Esophagus squamous epithelium (tissue), 5 donors: ENCODE data around the gene KRT80. TPM values are rescaled to one million over a fixed set of nuclear protein-coding genes. Genes with fewer than 3 reads are reported as not detected.
"Not testable (repeated sequence)": the region's sequence is repeated elsewhere in the genome, so short reads cannot be mapped to it uniquely, and the experiment has no call there.

ENCODE experiments used
- DNase-seq: peaks from one replicate; lab custom pipeline; 2025; lab: John Stamatoyannopoulos, UW
- H3K27ac ChIP-seq, 4 donors: fragments of 200-600 bp; sonication (generic); one replicate each; pipeline ENCODE4 v1.5.1; 2016 to 2019; ENCODE audit warnings: mild to moderate bottlenecking in 1 of 4
- H3K27me3 ChIP-seq, 4 donors: fragments of 200-600 bp; sonication (generic); 1 replicate in 3 of 4; 2 replicates in 1 of 4; pipeline versions ENCODE4 v1.5.1 to v1.6.0; 2017 to 2021; ENCODE audit warnings: antibody characterized with exemption in 1 of 4
- H3K36me3 ChIP-seq, 3 donors: fragments of 200-600 bp; sonication (generic); one replicate each; pipeline ENCODE4 v1.5.1; 2016 to 2019
- H3K4me1 ChIP-seq, 3 donors: fragments of 200-600 bp; sonication (generic); one replicate each; pipeline ENCODE4 v1.5.1; 2017 to 2019
- H3K4me3 ChIP-seq, 4 donors: fragments of 200-600 bp; sonication (generic); 1 replicate in 3 of 4; 2 replicates in 1 of 4; pipeline ENCODE4 v1.5.1; 2016 to 2019; ENCODE audit warnings: mild to moderate bottlenecking in 2 of 4, moderate library complexity in 1 of 4
- H3K9me3 ChIP-seq, 3 donors: fragments of 200-600 bp; sonication (generic); one replicate each; pipeline ENCODE4 v1.5.1; 2016 to 2019
- POLR2A ChIP-seq, 4 donors: fragments of 450-650 bp; IDR thresholded peaks; one replicate each; pipeline ENCODE4 v1.6.1; 2017; ENCODE audit warnings: antibody characterized with exemption in 4 of 4, mild to moderate bottlenecking in 4 of 4, moderate library complexity in 3 of 4
- WGBS, 2 donors: methylation state at CpG; one replicate each; pipeline ENCODE4 v1.1.5; 2018; 5-methylcytosine and 5-hydroxymethylcytosine counted together
- intact Hi-C: fragments of 100-400 bp; cut with DNase I; formaldehyde crosslinking; loops from one replicate; pipeline ENCODE4 v1.15.0; 2022
- total RNA-seq, 4 donors: library from RNA; depleted of rRNA; stranded (reverse); fragments of >200 nt; gene quantifications; one replicate each; pipeline ENCODE4 v1.1.0, GENCODE V29; 2016
- TF ChIP-seq, protein P1 (sequence below), 6 experiments: fragments of 450-650 bp in 4 of 6; fragments of 200-600 bp in 2 of 6; sonication (generic) in 2 of 6; IDR thresholded peaks; one replicate each; pipeline ENCODE4 v1.5.1; 2016 to 2019; ENCODE audit warnings: antibody characterized with exemption in 6 of 6, mild to moderate bottlenecking in 4 of 6, moderate library complexity in 4 of 6
- donor health status: DM: yes; HTN: yes; CAD: no.

KRT80 gene
- 10 to 100 TPM; 11.4 to 39.6 (median 16.5) TPM for total RNA-seq

DNA sequence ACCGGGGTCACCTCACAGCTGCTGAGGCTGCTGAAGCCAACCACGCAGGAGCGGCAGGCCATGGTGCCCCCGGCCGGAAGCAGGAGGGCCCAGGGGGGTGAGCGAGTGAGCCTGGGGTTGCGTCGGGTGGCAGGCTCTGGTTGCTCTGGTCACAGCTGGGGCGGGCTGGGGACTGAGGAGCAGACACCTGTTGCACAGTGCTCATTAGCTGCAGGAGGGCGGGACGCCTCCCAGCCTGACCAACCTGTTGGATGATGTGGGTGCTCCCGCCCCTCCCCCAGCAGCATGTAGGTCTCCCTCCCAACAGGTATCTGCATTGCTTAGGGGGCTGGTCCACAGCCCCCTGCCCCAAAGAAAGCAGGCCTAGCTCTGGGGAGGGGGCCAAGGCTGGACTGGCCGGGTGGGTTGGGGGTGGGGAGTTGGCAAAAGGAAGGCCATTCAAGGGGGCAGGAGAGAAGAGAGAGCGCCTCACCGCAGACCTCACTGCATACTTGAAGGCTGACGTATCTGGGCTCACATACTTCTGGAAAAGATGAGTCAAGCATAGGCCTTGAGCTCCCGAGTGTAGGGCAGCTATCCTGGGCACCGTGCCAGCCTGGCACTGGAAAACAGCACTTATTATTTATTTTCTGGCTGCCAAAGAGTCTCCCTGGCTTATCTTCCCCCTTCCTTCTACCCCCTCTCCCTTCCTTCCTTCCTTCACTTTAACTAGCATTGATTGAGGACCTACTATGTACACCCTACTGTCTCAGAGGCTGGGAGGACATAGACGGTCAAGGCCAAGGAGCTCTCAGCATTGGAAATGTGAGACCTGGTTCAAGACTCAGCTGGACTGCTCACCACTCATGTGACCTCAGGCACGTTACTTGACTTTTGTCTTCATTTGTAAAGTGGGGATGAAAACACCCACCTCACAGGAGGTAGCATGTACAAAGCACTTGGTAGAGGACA lies at the start of gene KRT80:
Gene KRT80, minus strand, starts transcription at position 174 of the 951 bp plus-strand sequence. Its CDS starts 112 bp downstream, at position 62.
- peak within 1 kb of the TSS; percentile 30 to 48 (median 42) for H3K4me3 ChIP-seq
- 10 to 19% methylated on average over 6 to 9 of the region's 20 CpGs for WGBS, 2 donors
- peaks cover 25 to 81% (median 37%) of the 10 kb centered on the region in 3 donors for H3K4me1 ChIP-seq
- peak in 2 of 4 donors; percentile 25 to 33 for TF ChIP-seq POLR2A (IDR thresholded peaks at IDR 0.05)
- TF ChIP-seq, protein P1, sequence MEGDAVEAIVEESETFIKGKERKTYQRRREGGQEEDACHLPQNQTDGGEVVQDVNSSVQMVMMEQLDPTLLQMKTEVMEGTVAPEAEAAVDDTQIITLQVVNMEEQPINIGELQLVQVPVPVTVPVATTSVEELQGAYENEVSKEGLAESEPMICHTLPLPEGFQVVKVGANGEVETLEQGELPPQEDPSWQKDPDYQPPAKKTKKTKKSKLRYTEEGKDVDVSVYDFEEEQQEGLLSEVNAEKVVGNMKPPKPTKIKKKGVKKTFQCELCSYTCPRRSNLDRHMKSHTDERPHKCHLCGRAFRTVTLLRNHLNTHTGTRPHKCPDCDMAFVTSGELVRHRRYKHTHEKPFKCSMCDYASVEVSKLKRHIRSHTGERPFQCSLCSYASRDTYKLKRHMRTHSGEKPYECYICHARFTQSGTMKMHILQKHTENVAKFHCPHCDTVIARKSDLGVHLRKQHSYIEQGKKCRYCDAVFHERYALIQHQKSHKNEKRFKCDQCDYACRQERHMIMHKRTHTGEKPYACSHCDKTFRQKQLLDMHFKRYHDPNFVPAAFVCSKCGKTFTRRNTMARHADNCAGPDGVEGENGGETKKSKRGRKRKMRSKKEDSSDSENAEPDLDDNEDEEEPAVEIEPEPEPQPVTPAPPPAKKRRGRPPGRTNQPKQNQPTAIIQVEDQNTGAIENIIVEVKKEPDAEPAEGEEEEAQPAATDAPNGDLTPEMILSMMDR (IDR thresholded peaks at IDR 0.05), result no peak
- no peaks in the 10 kb centered on the region for H3K36me3 ChIP-seq
- no peaks in the 10 kb centered on the region for H3K9me3 ChIP-seq
- no peaks in the 10 kb centered on the region for H3K27me3 ChIP-seq
- no peak for DNase-seq
- intact Hi-C loops, result no loop called here
- peak within 1 kb of the TSS; percentile 86 to 90 (median 88) for H3K27ac ChIP-seq

GRCh38 chr12:52241205-52241842 lies 49.5 kb upstream of the KRT80 start:
- H3K27me3 ChIP-seq, result no peaks in the 10 kb centered on the region
- no peaks in the 10 kb centered on the region for H3K9me3 ChIP-seq
- no peak for TF ChIP-seq POLR2A (IDR thresholded peaks at IDR 0.05)
- TF ChIP-seq, protein P1 (IDR thresholded peaks at IDR 0.05), result no peak
- intact Hi-C loops, result no loop called here
- H3K36me3 ChIP-seq, result no peaks in the 10 kb centered on the region
- H3K4me3 ChIP-seq, result no peak overlapping the region
- 80 to 83% methylated on average over 4 of the region's 11 CpGs for WGBS, 2 donors
- peaks cover 22 to 60% (median 23%) of the 10 kb centered on the region in 3 donors for H3K4me1 ChIP-seq
- H3K27ac ChIP-seq, result no peak overlapping the region
- no peak for DNase-seq

- H3K27me3 ChIP-seq, intact Hi-C loops, H3K27ac ChIP-seq, DNase-seq, H3K36me3 ChIP-seq, H3K9me3 ChIP-seq, H3K4me3 ChIP-seq: not testable (repeated sequence)
- peaks cover 23 to 60% (median 26%) of the 10 kb centered on the region in 3 donors for H3K4me1 ChIP-seq
- 61 to 71% methylated on average over 6 of the region's 6 CpGs for WGBS, 2 donors
Observed at GRCh38 chr12:52240247-52240646, 48.4 kb upstream of the KRT80 start.

- WGBS, 2 donors, result 44 to 56% methylated on average over 2 of the region's 2 CpGs
Observed at GRCh38 chr12:52239767-52240166, 48.0 kb upstream of the KRT80 start.

DNA sequence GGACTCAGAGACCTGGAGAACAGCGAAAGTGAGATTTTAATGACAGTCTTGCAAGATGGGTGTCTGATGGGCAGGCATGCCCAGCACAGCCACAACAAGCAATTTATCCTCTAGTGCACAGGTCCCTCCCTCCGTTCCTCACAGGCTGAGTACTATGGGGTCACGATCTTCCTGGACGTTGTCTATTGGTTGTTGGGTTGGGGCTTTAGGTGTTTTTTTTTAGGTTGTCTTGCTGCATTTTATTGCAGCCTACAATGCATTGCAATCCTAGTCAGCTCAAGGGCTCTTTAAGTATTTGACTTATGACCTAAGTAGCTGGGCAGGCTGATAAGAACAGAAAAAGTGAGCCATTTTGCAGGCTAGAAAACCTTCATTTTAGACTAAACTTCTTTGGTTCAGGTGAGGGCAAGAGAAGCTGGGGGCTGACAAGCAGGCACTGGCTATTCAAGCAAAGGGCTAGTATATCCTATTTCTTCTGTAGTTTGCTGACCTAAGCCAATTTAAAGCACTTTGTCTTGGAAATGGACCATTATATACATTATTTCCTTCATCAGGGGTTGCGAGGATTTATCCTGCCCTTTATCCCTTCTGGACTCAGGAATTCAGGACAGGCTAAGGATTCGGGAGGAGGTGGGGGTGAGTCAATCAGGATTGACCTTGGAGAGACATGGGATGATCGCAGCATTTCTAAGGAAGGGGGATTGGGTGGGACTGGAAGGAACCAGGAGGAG lies 47.3 kb upstream of the KRT80 start:
- 88 to 94% methylated on average over 7 of the region's 7 CpGs for WGBS, 2 donors
- Histone ChIP-seq H3K36me3 (no peaks in the 10 kb centered on the region), H3K4me3 (no peak overlapping the region), H3K27me3 (peaks cover 0 to 10% (median 0%) of the 10 kb centered on the region in 4 donors), H3K27ac (no peak overlapping the region), H3K4me1 (peaks cover 16 to 59% (median 20%) of the 10 kb centered on the region in 3 donors), H3K9me3 (no peaks in the 10 kb centered on the region)
- intact Hi-C loops, result no loop called here
- no peak for DNase-seq
- TF ChIP-seq, protein P1 (IDR thresholded peaks at IDR 0.05), result no peak
- no peak for TF ChIP-seq POLR2A (IDR thresholded peaks at IDR 0.05)

More at GRCh38 chr12:52239767-52240166, 48.0 kb upstream of the KRT80 start:
- H3K4me1 ChIP-seq, result peaks cover 22 to 60% (median 26%) of the 10 kb centered on the region in 3 donors
- H3K27me3 ChIP-seq, result peaks cover 0 to 4% (median 0%) of the 10 kb centered on the region in 4 donors
- no peaks in the 10 kb centered on the region for H3K9me3 ChIP-seq
- intact Hi-C loops, result no loop called here
- no peaks in the 10 kb centered on the region for H3K36me3 ChIP-seq
- TF ChIP-seq, protein P1 (IDR thresholded peaks at IDR 0.05), result no peak
- TF ChIP-seq POLR2A (IDR thresholded peaks at IDR 0.05), result no peak
- H3K27ac ChIP-seq, result no peak overlapping the region
- DNase-seq, result no peak
- no peak overlapping the region for H3K4me3 ChIP-seq
